GM21390 (cell line): ENCODE measurements around the gene MRPS6.

Experiments
- ATAC-seq: cut with Tn5 transposase; IDR thresholded peaks from one replicate; pipeline ENCODE4 v1.9.1; 2021; ENCODE audit not compliant: unreplicated experiment

The MRPS6 gene

DNA sequence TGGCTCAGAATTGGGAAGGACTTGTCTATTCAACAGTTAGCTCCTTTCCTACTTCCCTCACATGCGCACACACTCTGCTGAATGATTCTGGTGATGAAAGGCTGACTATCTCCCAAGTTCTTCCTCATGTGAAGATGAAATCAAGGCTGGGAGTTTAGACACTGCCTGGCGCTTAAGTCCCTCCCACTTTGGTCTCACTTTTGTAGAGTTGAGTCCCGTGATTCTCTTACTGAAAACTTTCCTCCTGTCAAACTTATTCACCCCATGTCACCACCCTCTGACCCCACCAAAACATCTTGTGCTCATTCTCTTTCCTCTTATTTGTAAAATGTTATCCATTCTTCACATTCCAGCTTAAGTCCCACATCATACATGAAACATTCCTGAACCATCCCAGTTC is 8.4 kb upstream of the MRPS6 start:
- no peak for ATAC-seq

DNA sequence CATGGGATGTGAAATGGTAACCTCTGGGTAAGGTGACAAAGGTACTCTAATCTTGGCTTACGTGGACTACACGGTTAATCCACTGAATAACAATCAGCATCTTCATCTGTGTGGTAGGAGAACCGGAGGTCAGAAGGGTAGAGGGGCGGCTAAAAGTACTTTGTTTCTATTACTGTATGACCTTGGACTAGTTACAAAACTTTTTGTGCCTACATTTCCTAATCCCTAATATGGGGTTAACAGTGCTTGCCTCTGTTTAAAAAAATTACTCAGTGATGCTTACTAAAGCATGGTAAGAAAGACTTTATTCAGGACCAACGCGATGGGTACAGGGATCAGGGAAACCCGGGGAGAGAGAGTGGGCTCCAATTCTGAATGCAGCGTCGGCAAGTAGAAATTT is 1.7 kb upstream of the MRPS6 start:
- no peak for ATAC-seq

DNA sequence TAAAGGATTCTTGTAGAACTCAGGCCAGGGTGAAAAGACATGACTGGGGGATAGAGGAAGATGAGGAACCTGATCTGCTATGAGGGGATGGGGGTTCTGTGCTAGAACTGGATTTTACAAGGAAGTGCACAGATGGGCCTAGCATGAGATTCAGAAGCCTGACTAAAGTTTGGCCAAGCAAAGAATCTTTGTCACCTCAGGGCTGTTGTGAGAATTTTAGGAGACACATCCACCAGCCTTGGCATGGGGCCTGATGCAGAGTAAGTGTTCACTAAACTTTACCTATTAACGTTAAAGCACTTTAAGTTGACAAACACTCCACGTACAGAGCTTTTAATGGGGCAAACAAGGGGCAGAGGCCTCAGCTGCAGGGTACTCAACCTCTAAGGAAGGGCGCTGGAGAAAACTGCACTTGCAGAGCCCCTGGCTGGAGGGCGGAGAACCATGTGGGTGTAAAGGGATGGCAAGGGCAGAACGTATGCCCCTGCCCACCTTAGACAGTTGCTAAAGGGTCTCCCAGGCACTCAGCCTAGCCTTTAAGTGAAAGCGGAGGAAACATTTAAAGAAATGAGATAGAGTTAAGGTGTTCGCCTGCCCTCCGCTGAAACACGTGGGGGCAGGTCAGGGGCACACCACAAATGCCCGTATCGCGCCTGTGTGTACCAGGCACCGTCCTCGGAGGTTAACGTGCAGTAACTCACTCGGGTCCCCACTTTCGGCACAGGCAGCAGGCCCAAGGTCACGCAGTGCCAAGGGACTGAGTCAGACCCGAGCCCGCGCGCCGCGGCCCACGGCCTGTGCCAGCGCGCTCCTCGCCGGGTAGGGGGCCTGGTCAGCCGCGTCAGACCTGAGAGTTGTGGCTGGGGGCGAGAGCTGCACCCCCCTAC is 990 bp upstream of the MRPS6 start:
- ATAC-seq = peak; percentile 3

DNA sequence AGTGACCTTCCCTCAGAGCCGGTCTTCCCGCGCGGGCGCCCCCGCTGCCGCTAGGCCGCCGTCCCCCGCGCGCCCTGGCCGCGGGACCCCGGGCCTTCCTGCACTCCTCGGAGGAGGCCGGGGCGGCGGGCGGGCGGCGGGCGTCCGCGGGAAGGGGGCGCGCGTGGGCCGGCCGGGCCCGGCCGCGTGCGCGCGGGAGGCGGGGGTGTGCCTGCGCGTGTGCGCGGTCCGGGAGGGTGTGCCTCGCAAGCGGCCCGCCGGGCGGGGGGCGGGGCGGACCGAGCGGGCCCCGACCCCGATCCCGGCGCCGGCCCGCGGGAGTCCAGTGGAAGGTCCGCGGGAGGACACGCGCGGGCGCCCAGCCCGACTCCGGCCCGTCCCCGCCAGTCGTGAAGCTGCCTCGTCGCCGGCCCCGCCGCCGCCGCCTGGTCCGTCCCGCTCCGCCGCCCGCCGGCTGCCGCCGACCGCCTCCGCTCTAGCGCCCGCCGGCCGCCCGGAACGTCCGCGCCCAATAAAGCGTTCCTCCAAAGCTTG is 438 bp downstream of the MRPS6 start:
- peak; percentile 54 for ATAC-seq

DNA sequence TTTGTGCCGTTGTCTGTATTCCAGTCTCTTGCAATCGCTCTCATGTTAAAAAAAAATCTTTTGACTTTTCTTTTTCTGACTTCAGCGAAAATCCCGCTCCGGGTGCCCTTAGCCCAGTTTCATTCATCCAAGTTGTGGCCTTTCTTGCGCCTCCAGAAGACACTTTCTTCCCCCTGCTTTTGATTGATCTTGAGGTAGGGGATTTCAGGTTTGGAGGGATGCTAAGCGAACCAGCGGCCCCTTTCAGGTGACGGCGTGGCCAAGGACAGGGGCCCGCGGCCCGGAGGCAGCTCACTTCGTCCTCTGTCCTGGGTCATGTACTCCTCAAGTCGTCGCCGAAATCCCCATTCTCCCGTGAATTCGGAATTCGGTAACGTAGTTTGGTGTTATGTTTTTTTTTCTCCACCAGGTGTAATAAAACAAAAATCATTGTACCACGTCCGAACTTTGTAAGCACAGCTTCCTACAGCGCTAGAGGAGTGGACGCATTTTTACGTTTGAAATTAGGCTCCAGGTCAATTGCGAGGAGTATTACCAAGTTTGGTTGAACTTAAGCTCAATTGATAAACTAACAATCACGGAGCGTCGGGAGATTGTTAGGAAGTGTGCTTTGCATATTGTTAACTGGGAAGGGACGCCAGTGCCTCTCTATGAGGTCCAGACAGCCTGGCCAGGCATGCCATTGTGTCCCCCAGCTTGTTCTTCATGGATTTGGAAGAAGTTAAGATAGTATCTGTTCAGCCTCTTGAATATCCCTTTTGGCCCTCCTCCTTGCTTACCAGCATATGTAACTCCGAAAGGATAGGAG is 1.1 kb downstream of the MRPS6 start:
- no peak for ATAC-seq

DNA sequence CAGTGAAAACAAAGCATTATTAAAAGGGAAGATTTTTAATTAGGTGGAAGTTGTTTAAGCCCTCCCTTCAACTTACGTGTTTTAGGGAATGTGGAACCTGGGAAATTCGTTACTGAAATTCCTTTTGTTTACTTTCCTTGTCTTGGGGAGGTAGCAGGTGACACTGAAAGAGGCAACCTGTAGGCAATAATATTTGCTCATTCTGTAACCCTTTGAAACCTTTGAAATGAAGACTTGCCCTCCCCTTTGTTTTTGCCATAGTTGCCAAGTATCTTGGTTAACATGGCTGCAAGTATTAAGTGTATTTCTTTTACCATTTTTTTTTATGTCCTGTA is 1.7 kb downstream of the MRPS6 start:
- ATAC-seq = no peak

- no peak for ATAC-seq
These were observed 2.6 kb downstream of the MRPS6 start for GRCh38 chr21:34075760-34076660.

GRCh38 chr21:34076835-34077234 is 3.5 kb downstream of the MRPS6 start:
- no peak for ATAC-seq

DNA sequence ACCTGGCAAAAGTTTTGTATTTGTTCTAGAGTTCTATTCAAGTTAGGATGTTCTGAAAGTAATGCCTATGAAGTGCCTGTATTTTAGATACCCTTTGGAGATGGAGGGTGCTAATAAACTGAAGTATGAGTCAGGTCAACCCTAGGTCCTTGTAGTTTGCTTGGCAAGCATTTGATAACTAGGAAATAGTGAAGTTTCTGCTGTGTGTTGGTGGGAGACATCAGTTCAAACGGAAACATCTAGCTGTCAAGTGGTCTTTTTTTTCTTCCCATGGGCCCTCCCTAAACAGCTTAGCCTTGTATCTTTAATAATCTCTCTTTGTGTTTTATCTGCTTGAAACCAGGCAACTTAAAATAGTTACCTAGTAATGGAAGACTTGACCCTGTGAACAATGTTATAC is 4.5 kb downstream of the MRPS6 start:
- ATAC-seq = no peak

- no peak for ATAC-seq
These were observed 5.5 kb downstream of the MRPS6 start for GRCh38 chr21:34078915-34079314.

DNA sequence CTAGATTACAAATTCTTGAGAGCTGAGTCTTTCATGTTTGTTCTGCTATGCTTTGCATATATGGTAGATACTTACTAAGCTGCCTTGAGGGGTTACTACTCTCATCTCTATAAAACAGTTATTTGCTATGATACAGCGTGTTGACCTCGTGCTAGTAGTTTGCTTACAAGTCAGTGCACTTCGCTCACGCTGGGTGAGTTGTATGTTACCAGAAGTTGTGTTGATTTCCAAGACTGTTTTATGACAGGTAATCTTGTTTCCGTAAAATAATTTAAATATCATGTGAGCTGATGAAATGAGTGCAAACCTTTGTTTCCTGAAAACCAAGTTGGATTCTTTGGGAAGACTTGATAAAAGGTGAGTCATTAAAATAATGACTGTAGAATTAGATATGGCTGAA is 7.3 kb downstream of the MRPS6 start:
- ATAC-seq = no peak

GRCh38 chr21:34082769-34083168 is 9.4 kb downstream of the MRPS6 start:
- ATAC-seq = no peak

GRCh38 chr21:34083357-34083756 is 10.0 kb downstream of the MRPS6 start:
- ATAC-seq = no peak

GRCh38 chr21:34085129-34085528 is 11.8 kb downstream of the MRPS6 start:
- ATAC-seq = no peak

DNA sequence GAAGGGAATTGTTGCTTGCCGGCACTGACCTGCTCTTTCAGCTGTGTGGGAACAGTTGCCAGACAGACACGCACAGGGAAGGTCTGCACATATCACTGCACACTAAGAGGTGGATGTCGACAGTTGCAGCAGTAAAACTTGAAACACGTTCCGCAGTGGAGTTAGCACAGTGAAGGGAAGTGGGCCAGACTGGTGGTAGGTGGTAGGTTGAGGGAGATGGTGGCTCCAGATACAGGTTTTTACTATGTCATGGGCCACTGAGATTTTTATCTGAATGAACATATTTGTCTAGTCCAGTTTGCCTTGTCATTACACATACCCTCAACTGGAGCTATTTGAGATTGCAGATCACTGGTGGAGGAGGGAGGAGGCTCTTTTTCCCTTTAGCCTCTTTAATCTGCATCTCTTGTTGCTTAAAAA is 13.5 kb downstream of the MRPS6 start:
- no peak for ATAC-seq

DNA sequence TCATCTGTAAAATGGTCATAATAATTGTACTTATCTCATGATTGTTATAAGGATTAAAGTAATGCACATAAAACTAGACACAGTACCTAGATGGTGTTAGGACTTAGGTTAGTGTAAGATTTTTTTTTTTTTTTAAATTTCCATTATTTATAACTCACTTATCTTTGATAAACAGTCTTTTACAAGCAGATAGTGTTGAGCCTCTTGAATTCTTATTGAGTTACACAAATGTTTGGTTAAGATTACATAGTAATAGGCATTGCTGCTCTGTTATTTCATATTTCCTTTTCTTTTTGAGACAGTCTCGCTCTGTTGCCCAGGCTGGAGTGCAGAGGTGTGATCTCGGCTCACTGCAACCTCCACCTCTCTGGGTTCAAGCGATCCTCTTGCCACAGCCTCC is 15.4 kb downstream of the MRPS6 start:
- no peak for ATAC-seq

- no peak for ATAC-seq
These were observed 17.7 kb downstream of the MRPS6 start for GRCh38 chr21:34091032-34091431.

DNA sequence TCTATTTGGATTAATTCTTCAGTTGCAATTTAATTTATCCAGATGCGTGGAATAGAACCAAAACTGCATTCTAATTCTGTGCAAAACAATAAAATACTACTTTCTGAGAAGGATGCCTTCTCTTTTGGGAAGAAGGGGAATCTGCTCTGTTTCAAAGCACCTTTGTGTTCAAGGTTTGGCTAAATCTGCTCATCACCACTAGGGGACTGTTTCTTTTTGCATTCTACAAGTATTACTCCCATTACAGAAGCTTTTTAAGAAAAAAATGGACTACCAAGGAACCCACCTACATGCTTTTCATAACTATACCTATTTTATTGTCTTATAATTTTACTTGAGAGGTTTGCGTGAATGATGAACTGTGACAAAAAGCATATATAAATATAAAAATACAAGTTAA is 18.2 kb downstream of the MRPS6 start:
- ATAC-seq = no peak

DNA sequence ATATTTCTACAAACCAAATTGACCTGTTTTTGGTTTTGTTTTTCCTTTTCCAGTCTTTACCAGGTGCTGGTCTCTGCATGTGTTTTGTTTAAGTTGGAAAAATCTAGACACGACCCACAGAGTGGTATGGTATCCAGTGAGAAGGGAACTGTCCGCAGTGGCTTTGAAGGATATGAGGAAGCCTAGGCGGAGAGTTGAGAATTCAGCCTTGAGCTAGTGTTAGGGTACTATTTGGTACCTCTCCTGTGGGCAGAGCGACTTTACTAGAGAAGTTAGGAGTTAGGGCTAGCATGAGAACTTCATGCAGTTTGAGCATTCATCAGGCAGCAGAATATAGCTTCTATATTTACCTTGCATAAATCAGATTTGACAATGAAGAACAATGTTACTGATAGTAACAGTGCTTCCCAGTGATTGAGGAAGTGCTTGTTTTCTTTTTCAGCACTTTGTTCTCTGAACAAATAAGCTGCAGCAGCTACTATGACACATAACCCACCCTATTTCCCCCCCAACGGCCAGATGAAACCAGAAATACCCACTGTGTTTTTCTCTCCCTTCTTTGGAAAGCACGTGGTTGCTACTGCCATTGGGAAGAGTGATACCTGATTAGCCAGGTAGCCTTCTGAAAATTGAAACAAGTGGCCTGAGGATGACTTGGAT is 19.0 kb downstream of the MRPS6 start:
- no peak for ATAC-seq

DNA sequence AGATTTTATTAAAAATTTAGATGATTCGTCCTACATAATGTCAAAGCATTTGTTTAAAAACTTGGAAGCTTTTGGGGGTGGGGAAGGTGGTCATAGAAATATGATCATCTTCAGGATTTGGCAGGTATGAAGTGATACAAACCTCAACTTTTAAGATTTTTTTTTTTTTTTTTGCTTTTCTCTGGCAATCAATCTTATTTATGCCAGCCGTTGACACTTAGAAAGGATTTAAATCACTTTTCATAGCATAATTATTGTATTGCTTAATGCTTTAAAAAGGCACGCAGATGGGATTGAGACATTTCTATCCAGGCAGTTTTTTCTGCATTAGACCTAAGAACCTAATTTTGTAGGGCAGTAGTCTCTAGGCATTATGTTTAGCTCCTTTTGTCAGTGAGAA is 19.7 kb downstream of the MRPS6 start:
- ATAC-seq = no peak

DNA sequence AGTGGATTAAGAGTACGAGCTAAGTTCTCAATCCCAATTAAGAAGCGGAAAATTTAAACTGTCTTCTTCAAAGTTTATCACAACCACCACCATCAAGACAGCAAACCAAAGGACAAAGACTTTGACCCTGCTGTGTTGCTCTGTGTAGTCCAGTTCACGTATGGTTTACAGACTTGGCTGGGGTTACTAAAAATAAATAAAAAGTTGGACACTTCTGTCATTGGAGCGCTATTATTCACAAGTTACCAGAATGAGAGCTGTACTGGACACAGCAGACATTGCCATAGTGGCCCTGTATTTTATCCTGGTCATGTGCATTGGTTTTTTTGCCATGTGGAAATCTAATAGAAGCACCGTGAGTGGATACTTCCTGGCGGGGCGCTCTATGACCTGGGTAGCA is 21.6 kb downstream of the MRPS6 start:
- ATAC-seq = no peak
